ENCODE measurements around the gene ACVR1B.

The ACVR1B gene

GRCh38 chr12:51944608-51945233, 6.8 kb upstream of the ACVR1B start:
- no peak for DNase-seq

DNA sequence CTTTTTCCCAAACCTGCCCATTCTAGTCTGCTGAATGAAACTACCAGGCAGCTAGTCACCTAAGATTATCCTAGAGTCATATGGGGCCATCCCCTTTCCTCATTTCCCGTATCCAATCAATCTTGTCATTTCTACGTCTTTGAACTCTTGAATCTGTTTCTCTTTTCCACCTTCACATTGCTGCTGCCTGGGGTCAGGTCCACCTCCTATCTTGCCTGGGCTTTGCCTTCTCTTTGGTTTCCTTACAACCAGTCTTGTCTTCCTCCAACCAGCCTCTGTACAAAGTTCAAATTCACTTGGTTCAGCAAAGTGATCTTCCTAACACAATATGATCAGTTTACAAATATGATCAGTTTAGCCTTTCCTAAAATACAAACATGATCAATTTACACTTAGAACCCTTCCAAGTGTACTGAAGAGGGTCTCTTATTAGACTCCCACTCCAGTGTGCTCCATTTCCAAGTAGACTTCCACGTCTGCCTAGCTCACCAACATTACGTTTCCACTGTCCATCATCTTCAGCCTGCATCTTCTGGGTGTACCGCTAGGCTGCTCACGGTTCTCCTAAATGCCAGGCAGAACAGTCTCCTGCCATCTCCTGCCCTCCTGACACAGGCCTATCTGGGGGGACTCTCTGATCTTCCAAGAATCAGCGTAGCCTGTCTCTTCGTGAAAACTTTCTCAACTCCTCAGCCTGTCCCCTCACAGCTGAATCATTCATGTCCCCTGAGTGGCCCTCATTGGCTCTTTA, 4.1 kb upstream of the ACVR1B start:
- DNase-seq, result no peak

DNA sequence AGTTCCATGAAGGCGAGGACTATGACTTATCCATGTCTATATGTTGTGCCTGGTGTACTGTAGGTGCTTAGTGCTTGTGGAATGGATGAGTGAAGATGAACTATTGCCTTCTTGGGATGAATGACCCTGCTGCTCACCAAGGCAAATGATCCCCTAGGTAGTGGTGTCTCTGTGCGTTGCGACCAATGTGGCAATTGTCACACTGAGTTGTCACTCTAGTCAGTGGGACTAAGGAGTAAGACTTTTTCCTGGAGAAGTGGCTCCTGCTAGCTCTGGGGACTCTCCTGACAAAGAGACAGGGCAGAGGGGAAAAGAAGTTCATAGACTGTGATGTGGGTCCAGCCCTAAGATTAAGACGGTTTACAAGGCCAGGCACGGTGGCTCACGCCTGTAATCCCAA, 3.4 kb upstream of the ACVR1B start:
- DNase-seq, result no peak

DNA sequence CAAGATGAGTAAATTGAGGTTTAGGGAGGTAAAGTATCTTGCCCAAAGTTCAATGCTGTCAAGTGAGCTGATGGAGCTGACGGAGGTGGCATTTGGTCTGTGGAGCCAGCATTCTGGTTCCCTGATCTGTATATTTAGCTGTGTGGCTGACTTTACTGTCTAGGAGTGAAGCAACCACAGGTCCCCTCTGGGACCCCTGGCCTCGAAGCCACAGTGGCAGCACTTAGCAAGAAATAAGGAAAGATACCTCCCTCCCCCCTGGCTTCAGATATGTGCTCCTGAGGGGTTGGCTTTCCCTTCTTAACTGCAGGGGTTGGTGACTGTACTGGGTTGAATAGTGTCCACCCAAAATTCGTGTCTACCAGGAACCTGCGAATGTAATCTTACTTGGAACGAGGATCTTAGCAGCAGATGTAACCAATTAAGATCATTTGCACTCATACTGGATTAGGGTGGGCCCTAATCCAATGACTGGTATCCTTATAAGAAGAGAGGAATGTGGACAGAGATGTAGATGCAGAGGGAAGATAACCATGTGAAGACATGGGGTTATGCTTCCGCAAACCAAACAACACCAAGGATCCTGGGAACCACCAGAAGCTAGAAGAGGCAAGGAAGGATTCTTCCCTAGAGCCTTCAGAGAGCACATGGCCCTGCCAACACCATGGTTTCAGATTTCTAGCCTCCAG, 2.0 kb upstream of the ACVR1B start:
- DNase-seq, result peak; percentile 43

- DNase-seq, result no peak
Observed at GRCh38 chr12:51950682-51951198, 759 bp upstream of the ACVR1B start.

DNA sequence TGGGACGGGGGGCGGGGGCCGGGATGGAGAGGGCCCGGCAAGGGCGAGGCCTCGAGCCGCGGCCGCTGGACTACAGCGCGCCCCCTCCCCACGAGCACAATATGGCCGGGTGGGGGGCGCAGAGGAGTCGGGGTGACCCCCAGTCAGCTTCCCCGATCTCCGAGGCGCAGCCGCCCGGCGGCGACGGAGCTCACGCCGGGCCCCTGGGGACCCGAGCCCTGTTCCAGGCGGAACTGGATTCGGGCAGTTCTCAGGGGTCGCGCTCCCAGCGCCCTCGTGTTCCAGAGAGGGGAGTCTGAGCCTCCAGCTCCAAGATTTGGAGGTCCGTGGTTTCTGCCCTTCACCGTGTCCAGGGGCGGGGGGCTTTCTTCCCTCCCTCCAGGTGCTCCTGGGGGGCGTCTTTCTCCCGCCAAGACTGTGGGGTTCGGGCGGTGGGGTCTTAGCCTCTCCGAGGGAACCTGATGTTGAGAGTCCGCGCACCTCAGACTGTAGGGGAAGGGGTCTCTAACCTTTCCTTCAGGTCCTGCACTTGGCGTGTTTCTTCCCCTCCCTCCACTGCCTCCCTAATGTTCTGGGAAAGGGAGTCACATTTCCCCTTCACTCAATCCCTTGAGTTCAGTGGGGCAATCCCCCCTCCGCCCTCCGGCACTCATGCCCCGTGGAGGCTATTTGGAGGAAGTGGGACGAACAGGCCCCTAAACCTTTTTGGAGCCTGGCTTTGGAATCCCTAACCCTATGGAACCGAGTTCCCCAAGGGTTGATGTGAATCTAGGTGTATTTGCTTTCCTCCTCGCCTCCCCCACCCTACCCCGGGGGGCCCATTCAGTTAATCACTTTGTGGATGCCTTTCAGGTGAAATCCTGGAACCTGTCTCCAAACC, 584 bp downstream of the ACVR1B start:
- peak; percentile 13 for DNase-seq

GRCh38 chr12:51953089-51953488, 1.6 kb downstream of the ACVR1B start:
- no peak for DNase-seq

GRCh38 chr12:51953864-51954263, 2.4 kb downstream of the ACVR1B start:
- DNase-seq, result no peak

DNA sequence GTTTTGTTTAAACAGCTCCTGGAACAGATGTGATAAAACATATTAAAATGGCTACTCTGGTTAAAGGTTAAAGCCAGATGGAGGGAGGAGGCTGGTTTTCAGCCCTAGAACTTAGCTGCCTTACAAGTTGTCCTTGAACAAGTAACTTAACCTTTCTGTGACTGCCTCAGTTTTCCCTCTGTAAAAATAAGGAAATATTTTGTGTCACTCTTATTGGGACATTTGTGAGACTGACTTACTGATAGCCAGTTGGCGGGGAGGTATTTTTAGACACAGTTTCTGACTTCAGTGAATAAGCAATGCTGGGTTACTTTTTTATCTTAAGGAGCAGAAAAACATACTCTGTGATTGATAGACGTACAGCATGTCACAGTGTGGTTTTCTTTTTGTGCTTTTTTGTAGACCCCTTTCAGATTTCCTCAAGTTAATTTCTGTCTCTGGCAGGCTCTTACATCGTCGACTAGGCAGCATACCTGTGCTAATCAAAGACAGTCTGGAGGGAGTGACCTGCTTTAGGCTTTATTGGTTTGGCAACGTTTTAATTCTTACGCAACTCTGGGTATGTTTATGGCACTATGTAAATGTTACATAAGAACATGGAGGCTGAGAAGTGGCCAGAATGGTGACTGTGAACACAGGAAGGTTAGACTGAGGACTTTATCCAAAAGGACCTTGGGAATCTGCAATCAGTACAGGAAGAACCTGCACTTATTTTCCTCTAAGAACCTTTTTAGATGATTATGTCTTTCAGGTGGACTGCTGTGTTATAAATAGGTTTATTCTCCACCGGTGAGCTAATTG, 3.3 kb downstream of the ACVR1B start:
- no peak for DNase-seq

- no peak for DNase-seq
Observed at GRCh38 chr12:51955702-51956101, 4.2 kb downstream of the ACVR1B start.

- DNase-seq, result no peak
Observed at GRCh38 chr12:51958542-51958941, 7.0 kb downstream of the ACVR1B start.

- DNase-seq, result no peak
Observed at GRCh38 chr12:51959211-51959610, 7.7 kb downstream of the ACVR1B start.

DNA sequence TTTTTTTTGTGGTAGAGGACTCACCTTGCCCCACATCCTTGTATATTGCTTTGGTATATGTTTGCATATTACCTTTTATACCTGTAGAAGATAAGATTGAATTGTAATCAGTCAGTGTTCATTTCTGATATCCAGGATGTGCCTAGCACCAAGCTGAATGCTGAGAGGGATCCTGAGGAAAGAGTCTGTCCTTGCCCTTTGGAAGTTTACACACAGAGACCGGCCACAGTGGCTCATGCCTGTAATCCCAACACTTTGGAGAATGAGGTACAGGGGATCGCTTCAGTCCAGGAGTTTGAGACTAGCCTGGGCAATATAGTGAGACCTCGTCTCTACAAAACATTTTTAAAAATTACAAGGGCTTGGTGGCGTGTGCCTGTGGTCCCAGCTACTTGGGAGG, 8.4 kb downstream of the ACVR1B start:
- no peak for DNase-seq

DNA sequence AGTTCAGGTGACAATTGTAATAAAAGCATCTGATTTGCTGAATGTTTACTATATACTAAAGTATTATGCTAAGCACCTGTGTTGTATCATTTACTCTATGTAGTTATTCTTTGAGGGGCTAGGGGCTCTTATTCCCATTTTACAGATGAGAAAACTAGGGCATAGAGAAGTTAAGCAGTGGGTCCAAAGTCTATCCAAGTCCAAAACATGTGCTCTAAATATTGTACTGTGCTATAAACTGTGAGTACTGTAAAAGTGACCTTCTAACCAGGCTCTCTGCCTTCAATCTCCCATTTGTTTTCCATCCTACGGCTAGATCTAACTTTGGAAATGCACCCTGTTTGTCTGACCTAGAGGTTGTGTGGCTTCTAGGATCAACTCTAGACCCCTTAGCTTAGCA, 9.0 kb downstream of the ACVR1B start:
- DNase-seq, result no peak

- no peak for DNase-seq
Observed at GRCh38 chr12:51960890-51961289, 9.4 kb downstream of the ACVR1B start.

DNA sequence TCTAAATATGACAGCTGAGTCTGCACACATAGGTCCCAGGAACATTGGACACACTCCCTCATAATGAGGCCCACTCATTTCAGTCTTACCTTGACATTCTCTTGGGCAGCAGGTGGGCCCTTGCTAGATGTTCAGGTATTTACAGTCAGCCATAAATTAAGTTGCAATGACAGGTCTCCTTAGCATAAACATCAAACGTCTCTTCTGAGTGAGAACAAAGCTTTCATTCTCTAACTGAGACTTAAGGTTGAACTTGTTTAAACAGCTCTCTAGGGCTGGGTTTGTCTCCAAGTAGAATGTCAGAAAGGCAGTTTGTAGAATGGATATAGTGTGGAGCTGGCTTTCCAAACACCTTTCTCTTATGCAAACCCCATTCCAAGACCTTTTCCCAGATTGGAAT, 10.3 kb downstream of the ACVR1B start:
- DNase-seq, result no peak

DNA sequence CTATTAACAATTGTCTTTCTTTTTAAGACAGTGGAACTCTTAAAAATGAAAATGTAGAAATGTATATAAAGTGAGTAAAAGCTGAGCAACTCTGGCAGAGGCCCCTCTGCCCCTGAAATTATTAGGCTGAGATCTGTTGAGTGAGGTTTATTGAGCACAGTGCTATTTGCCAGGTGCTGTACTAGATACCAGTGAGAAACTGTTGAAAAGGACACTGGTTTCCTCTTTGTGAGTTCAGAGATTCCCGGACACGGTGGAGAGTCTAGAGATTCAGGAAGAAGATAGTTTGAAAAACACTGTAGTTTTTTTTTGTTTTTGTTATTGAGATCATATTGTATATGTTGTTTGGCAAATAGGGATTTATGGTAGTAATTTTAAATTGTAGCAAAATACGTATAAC, 11.2 kb downstream of the ACVR1B start:
- no peak for DNase-seq

DNA sequence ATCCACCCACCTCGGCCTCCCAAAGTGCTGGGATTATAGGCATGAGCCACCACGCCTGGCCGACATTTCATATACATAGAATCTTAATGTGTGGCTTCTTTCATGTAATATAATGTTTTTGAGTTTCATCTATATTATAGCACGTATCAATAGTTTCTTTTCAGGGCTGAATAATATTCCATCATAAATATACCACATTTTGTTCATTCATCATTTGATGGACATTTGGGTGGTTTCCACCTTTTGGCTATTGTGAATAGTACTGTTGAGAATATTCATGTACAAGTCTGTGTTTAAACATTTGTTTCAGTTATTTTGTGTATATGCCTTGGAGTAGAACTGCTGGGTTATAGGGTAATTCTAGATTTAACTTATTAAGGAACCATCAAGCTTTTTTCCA, 12.0 kb downstream of the ACVR1B start:
- DNase-seq, result no peak

GRCh38 chr12:51969643-51970042, 18.1 kb downstream of the ACVR1B start:
- DNase-seq, result no peak

GRCh38 chr12:51970904-51971646, 19.6 kb downstream of the ACVR1B start:
- peak; percentile 21 for DNase-seq
